ENCODE measurements around the gene PCSK9.

Gene PCSK9

GRCh38 chr1:55084257-55084656 lies 44.9 kb downstream of the PCSK9 start:
- H4K5ac ChIP-seq (ENCODE audit: low read length): no peak overlapping the region
- H3K27ac ChIP-seq (ENCODE audit: low read depth, low read length): no peak overlapping the region
- H3K56ac ChIP-seq (ENCODE audit: low read length): no peak overlapping the region
- H2BK15ac ChIP-seq (replicated peaks; ENCODE audit: low read depth): no peak overlapping the region
- H2BK120ac ChIP-seq (ENCODE audit: low read depth, low read length): no peak overlapping the region
- no peaks in the 10 kb centered on the region for H3K27me3 ChIP-seq (ENCODE audit: insufficient read depth, low read length, poor library complexity)
- WGBS (ENCODE audit: extremely low coverage, insufficient coverage, low lambda C conversion rate): no CpG with 5 or more reads among the region's 7 CpGs
- no peak overlapping the region for H3K9ac ChIP-seq (ENCODE audit: low read length)
- H3K4me1 ChIP-seq (ENCODE audit: control insufficient read depth, low read depth, low read length): no peaks in the 10 kb centered on the region
- no peak overlapping the region for H2BK5ac ChIP-seq (ENCODE audit: low read length)
- no peaks in the 10 kb centered on the region for H3K79me2 ChIP-seq (ENCODE audit: control insufficient read depth, insufficient read depth, low read length)
- DNase-seq: no peak
- no peaks in the 10 kb centered on the region for H3K79me1 ChIP-seq (ENCODE audit: low read length)
- H2AK5ac ChIP-seq (ENCODE audit: low read length): no peak overlapping the region
- H3K4me3 ChIP-seq (ENCODE audit: low read length): no peak overlapping the region
- H3K36me3 ChIP-seq (ENCODE audit: control insufficient read depth, insufficient read depth, low read length): peaks cover 5% of the 10 kb centered on the region
- no peak overlapping the region for H4K8ac ChIP-seq (ENCODE audit: low read depth, low read length)
- H3K18ac ChIP-seq (ENCODE audit: low read length): no peak overlapping the region
- H3K23ac ChIP-seq (ENCODE audit: low read length): no peak overlapping the region
- H3K4me2 ChIP-seq (ENCODE audit: low read length): no peak overlapping the region
- no peak overlapping the region for H3K4ac ChIP-seq (ENCODE audit: low read depth, low read length)

GRCh38 chr1:55087439-55087838 lies 48.1 kb downstream of the PCSK9 start:
- Histone ChIP-seq H2BK120ac (ENCODE audit: low read depth, low read length) (no peak overlapping the region), H3K23ac (ENCODE audit: low read length) (no peak overlapping the region), H2AK5ac (ENCODE audit: low read length) (no peak overlapping the region), H4K5ac (ENCODE audit: low read length) (no peak overlapping the region), H3K4me2 (ENCODE audit: low read length) (no peak overlapping the region), H3K4ac (ENCODE audit: low read depth, low read length) (no peak overlapping the region), H3K56ac (ENCODE audit: low read length) (no peak overlapping the region), H3K9ac (ENCODE audit: low read length) (no peak overlapping the region), H3K79me1 (ENCODE audit: low read length) (no peaks in the 10 kb centered on the region), H3K27ac (ENCODE audit: low read depth, low read length) (no peak overlapping the region), H3K27me3 (ENCODE audit: insufficient read depth, low read length, poor library complexity) (no peaks in the 10 kb centered on the region), H4K8ac (ENCODE audit: low read depth, low read length) (no peak overlapping the region), H3K4me1 (ENCODE audit: control insufficient read depth, low read depth, low read length) (no peaks in the 10 kb centered on the region), H3K18ac (ENCODE audit: low read length) (no peak overlapping the region), H2BK5ac (ENCODE audit: low read length) (no peak overlapping the region), H3K79me2 (ENCODE audit: control insufficient read depth, insufficient read depth, low read length) (no peaks in the 10 kb centered on the region), H3K4me3 (ENCODE audit: low read length) (no peak overlapping the region), H2BK15ac (replicated peaks; ENCODE audit: low read depth) (no peak overlapping the region), H3K36me3 (ENCODE audit: control insufficient read depth, insufficient read depth, low read length) (peaks cover 3% of the 10 kb centered on the region)
- WGBS (ENCODE audit: extremely low coverage, insufficient coverage, low lambda C conversion rate): no CpG with 5 or more reads among the region's 3 CpGs
- no peak for DNase-seq

- Histone ChIP-seq H3K79me1 (ENCODE audit: low read length) (no peaks in the 10 kb centered on the region), H4K8ac (ENCODE audit: low read depth, low read length) (no peak overlapping the region), H4K5ac (ENCODE audit: low read length) (no peak overlapping the region), H2AK5ac (ENCODE audit: low read length) (no peak overlapping the region), H2BK15ac (replicated peaks; ENCODE audit: low read depth) (no peak overlapping the region), H3K36me3 (ENCODE audit: control insufficient read depth, insufficient read depth, low read length) (peaks cover 4% of the 10 kb centered on the region), H3K27me3 (ENCODE audit: insufficient read depth, low read length, poor library complexity) (no peaks in the 10 kb centered on the region), H3K4me1 (ENCODE audit: control insufficient read depth, low read depth, low read length) (no peaks in the 10 kb centered on the region), H2BK120ac (ENCODE audit: low read depth, low read length) (no peak overlapping the region), H3K4me2 (ENCODE audit: low read length) (no peak overlapping the region), H3K4ac (ENCODE audit: low read depth, low read length) (no peak overlapping the region), H3K79me2 (ENCODE audit: control insufficient read depth, insufficient read depth, low read length) (no peaks in the 10 kb centered on the region), H3K23ac (ENCODE audit: low read length) (no peak overlapping the region), H3K18ac (ENCODE audit: low read length) (no peak overlapping the region), H2BK5ac (ENCODE audit: low read length) (no peak overlapping the region), H3K9ac (ENCODE audit: low read length) (no peak overlapping the region), H3K56ac (ENCODE audit: low read length) (no peak overlapping the region), H3K4me3 (ENCODE audit: low read length) (no peak overlapping the region), H3K27ac (ENCODE audit: low read depth, low read length) (no peak overlapping the region)
- DNase-seq: no peak
- no CpG with 5 or more reads among the region's 4 CpGs for WGBS (ENCODE audit: extremely low coverage, insufficient coverage, low lambda C conversion rate)
Measured at GRCh38 chr1:55088413-55088812, 49.1 kb downstream of the PCSK9 start.

- Histone ChIP-seq H3K36me3 (ENCODE audit: control insufficient read depth, insufficient read depth, low read length) (peaks cover 6% of the 10 kb centered on the region), H2BK15ac (replicated peaks; ENCODE audit: low read depth) (no peak overlapping the region), H2BK120ac (ENCODE audit: low read depth, low read length) (no peak overlapping the region), H3K27me3 (ENCODE audit: insufficient read depth, low read length, poor library complexity) (no peaks in the 10 kb centered on the region), H3K79me1 (ENCODE audit: low read length) (no peaks in the 10 kb centered on the region), H2AK5ac (ENCODE audit: low read length) (no peak overlapping the region), H3K27ac (ENCODE audit: low read depth, low read length) (no peak overlapping the region), H3K56ac (ENCODE audit: low read length) (no peak overlapping the region), H4K8ac (ENCODE audit: low read depth, low read length) (no peak overlapping the region), H3K18ac (ENCODE audit: low read length) (no peak overlapping the region), H2BK5ac (ENCODE audit: low read length) (no peak overlapping the region), H3K4me2 (ENCODE audit: low read length) (no peak overlapping the region), H4K5ac (ENCODE audit: low read length) (no peak overlapping the region), H3K9ac (ENCODE audit: low read length) (no peak overlapping the region), H3K4me1 (ENCODE audit: control insufficient read depth, low read depth, low read length) (no peaks in the 10 kb centered on the region), H3K4me3 (ENCODE audit: low read length) (no peak overlapping the region), H3K4ac (ENCODE audit: low read depth, low read length) (no peak overlapping the region), H3K79me2 (ENCODE audit: control insufficient read depth, insufficient read depth, low read length) (no peaks in the 10 kb centered on the region), H3K23ac (ENCODE audit: low read length) (no peak overlapping the region)
- DNase-seq: no peak
- WGBS (ENCODE audit: extremely low coverage, insufficient coverage, low lambda C conversion rate): no CpG with 5 or more reads among the region's 2 CpGs
Measured at GRCh38 chr1:55089683-55090082, 50.3 kb downstream of the PCSK9 start.

- H3K9ac ChIP-seq (ENCODE audit: low read length): no peak overlapping the region
- no CpG with 5 or more reads among the region's 2 CpGs for WGBS (ENCODE audit: extremely low coverage, insufficient coverage, low lambda C conversion rate)
- no peak overlapping the region for H3K27ac ChIP-seq (ENCODE audit: low read depth, low read length)
- no peak for DNase-seq
- H3K79me2 ChIP-seq (ENCODE audit: control insufficient read depth, insufficient read depth, low read length): no peaks in the 10 kb centered on the region
- no peaks in the 10 kb centered on the region for H3K27me3 ChIP-seq (ENCODE audit: insufficient read depth, low read length, poor library complexity)
- no peak overlapping the region for H4K8ac ChIP-seq (ENCODE audit: low read depth, low read length)
- H2BK120ac ChIP-seq (ENCODE audit: low read depth, low read length): no peak overlapping the region
- H3K4ac ChIP-seq (ENCODE audit: low read depth, low read length): no peak overlapping the region
- no peaks in the 10 kb centered on the region for H3K79me1 ChIP-seq (ENCODE audit: low read length)
- no peak overlapping the region for H2BK15ac ChIP-seq (replicated peaks; ENCODE audit: low read depth)
- H3K36me3 ChIP-seq (ENCODE audit: control insufficient read depth, insufficient read depth, low read length): peaks cover 7% of the 10 kb centered on the region
- H2BK5ac ChIP-seq (ENCODE audit: low read length): no peak overlapping the region
- H2AK5ac ChIP-seq (ENCODE audit: low read length): no peak overlapping the region
- H3K4me3 ChIP-seq (ENCODE audit: low read length): no peak overlapping the region
- H3K56ac ChIP-seq (ENCODE audit: low read length): no peak overlapping the region
- no peak overlapping the region for H3K4me2 ChIP-seq (ENCODE audit: low read length)
- no peak overlapping the region for H3K18ac ChIP-seq (ENCODE audit: low read length)
- H3K4me1 ChIP-seq (ENCODE audit: control insufficient read depth, low read depth, low read length): no peaks in the 10 kb centered on the region
- H4K5ac ChIP-seq (ENCODE audit: low read length): no peak overlapping the region
- no peak overlapping the region for H3K23ac ChIP-seq (ENCODE audit: low read length)
Measured at GRCh38 chr1:55092475-55092874, 53.1 kb downstream of the PCSK9 start.

- H3K56ac ChIP-seq (ENCODE audit: low read length): no peak overlapping the region
- no peaks in the 10 kb centered on the region for H3K27me3 ChIP-seq (ENCODE audit: insufficient read depth, low read length, poor library complexity)
- no peak overlapping the region for H3K18ac ChIP-seq (ENCODE audit: low read length)
- peaks cover 5% of the 10 kb centered on the region for H3K36me3 ChIP-seq (ENCODE audit: control insufficient read depth, insufficient read depth, low read length)
- H3K4me3 ChIP-seq (ENCODE audit: low read length): no peak overlapping the region
- H3K79me2 ChIP-seq (ENCODE audit: control insufficient read depth, insufficient read depth, low read length): no peaks in the 10 kb centered on the region
- H3K4me2 ChIP-seq (ENCODE audit: low read length): no peak overlapping the region
- H2BK120ac ChIP-seq (ENCODE audit: low read depth, low read length): no peak overlapping the region
- no peak overlapping the region for H4K5ac ChIP-seq (ENCODE audit: low read length)
- no peak for DNase-seq
- H3K79me1 ChIP-seq (ENCODE audit: low read length): no peaks in the 10 kb centered on the region
- no peak overlapping the region for H3K23ac ChIP-seq (ENCODE audit: low read length)
- H4K8ac ChIP-seq (ENCODE audit: low read depth, low read length): no peak overlapping the region
- H3K9ac ChIP-seq (ENCODE audit: low read length): no peak overlapping the region
- H3K4ac ChIP-seq (ENCODE audit: low read depth, low read length): no peak overlapping the region
- H2AK5ac ChIP-seq (ENCODE audit: low read length): no peak overlapping the region
- WGBS (ENCODE audit: extremely low coverage, insufficient coverage, low lambda C conversion rate): no CpG with 5 or more reads among the region's 5 CpGs
- H2BK5ac ChIP-seq (ENCODE audit: low read length): no peak overlapping the region
- H3K27ac ChIP-seq (ENCODE audit: low read depth, low read length): no peak overlapping the region
- no peaks in the 10 kb centered on the region for H3K4me1 ChIP-seq (ENCODE audit: control insufficient read depth, low read depth, low read length)
- H2BK15ac ChIP-seq (replicated peaks; ENCODE audit: low read depth): no peak overlapping the region
Measured at GRCh38 chr1:55095095-55095494, 55.7 kb downstream of the PCSK9 start.

Data from mesendoderm (in vitro differentiated cells).